Activated T-cell treated with anti-CD3 and anti-CD28 coated beads for 24 hours (primary cell): ENCODE measurements around the gene LRP1.

Experiments used
- DNase-seq: peaks from one replicate; pipeline ENCODE4 v3.0.0-alpha.2; 2020; ENCODE audit warnings: low read depth

LRP1 gene

DNA sequence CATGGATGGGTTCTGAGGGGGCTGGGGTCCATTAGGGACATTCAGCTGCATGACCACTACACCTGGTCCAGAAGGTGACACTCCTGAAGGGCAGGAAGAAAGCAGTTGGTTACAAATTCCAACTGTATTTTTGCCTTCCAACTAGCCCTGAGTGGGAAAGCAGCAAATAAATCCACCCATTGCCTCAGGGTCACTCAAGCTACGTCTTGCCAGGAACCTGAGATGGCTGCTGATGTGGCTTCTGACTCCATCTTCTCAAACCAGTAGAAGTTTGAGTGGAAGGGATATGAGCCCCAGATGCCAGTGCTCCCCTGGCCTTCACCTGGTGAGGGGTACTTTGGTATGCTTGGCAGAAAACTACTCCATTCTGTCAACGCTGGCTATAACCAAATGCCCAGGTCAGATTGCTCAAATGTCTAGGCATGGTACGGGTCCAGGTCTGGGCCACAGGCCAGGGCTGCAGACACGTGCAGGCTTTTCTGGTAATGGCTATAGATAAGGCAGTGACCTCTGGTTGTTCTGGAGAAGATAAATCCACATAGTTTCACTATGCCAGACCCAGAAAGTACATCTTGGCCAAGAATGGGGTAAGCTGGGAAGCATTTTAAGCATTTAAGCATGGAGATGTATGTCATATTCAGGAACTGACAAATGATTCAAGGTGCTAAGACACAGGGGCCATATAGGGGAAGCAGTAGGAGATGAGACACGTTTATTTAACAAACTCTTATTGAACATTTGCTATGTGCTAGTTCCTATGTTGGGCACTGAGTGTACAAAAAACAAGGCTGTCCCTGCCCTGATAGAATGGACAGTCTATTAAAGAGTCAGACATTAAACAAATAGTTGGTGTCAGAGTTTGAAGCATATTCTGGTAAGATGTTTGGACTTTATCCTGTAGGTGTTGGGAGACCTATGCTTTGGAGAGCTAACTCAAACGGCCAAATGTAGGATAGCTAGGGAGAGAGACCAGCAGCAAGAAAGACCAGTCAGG, 131.0 kb downstream of the LRP1 start:
- no peak for DNase-seq

DNA sequence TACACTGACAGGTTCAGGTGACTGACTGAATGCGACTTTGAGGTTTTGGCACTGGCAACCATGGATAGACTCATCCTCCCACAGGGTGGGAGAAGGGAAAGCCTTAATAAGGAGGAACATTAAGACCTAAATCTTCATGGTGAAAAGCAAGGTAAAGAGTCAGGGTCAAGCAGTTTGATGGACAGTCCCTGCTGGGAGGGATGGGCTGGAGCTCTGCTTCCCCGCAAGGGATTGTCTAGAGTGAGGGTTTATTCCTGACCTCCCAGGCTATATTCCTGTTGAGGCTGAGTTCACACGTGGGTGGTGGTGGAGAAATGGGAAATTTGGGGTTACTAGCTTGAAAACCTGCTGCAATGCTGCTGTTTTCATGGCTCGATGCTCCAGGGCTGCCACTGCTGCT, 132.1 kb downstream of the LRP1 start:
- DNase-seq: no peak

DNA sequence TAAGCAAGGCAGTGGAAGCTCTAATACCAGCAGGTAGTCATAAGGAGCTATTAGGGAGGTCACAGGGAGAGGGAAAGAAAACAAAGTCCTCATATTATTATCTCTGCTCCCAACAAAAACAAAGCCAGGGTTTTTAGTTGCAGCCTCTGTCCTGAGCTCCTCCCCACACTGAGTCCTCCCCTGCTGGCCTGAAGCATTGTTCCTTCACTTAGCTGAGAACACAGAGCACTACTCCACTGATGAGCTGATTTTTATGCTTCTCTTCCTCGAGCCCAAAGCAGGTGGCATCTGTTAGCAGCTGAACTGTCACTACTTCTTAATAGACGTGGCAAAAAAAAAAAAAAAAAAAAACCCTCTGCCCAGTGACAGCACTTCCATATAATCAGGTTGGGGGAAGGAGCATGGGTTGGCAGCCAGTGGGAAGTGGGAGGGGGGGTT, 133.2 kb downstream of the LRP1 start:
- DNase-seq: no peak

DNA sequence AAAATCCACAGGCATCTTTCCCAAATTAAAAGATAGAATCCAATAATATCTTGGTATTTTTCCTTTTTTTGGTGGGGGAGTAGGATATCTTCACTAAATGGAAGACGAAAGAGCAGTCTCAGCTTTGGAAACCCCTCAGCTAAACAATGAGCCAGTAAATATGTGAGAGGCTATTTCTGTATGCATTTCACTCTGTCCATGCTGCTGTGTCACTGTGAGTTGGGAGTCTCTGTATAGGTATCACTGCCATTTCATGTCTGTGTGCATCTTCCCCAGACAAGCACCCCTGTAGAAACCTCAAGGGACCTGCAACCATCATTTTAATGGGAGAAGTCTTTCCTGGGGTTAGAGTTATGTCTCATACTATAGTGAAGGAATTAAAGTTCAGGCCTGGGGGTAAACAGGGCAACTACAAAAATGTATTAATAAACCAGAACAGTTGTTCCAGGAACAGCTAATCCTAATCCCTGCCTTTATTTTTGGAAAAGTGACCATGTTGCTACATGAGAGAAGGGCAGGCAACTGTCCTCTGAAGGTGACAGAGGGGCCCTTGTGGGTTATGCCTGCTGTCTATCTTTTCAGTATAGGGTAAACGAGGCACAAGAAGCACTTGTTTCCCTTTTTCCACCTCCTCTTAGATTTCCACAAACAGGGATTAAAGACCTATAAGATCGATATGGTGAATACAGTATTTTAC, 134.0 kb downstream of the LRP1 start:
- DNase-seq: no peak
